Stimulated activated CD8-positive, alpha-beta memory T cell treated with anti-CD3 and anti-CD28 coated beads, Interleukin-7, amount 100 ng/mL, for 1 hour (primary cell): ENCODE results near the gene ZNF213.
"Not testable (repeated sequence)": the region's sequence is repeated elsewhere in the genome, so short reads cannot be mapped to it uniquely, and the experiment has no call there.

Experiments used
- DNase-seq, 2 donors: peaks; one replicate each; pipeline ENCODE4 v3.0.0-alpha.2; 2020; ENCODE audit warnings: low read depth in 2 of 2

ZNF213 gene

GRCh38 chr16:3129137-3130131 is 5.4 kb upstream of the ZNF213 start:
- peak; percentile 49 to 52 for DNase-seq

DNA sequence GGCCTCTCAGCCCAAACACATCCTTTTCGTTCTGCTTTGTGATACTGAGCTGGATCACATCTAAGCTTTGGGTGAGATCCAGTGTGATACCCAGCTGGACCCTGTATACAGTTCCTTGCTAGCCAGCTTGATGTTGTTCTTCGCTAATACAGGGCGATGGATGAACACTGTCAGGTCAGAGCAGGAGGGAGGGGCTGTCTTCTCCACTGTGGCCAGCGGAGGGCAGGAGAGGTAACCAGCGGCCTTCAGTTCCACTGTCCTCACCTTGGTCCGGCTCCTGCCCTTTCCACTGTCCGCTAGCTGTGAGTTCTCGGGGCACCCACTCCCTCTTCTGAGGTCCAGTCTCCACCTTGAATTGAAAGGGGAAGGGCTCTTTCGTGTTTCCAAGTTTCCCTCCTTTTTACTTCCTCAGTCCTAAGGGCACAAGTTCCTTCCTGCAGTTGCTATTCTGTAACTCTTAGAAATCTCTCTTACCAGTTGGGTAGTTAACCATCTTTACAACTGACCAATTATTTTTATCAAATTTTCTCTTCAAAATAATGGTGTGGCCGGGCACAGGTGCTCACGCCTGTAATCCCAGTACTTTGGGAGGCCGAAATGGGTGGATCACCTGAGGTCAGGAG is 3.0 kb upstream of the ZNF213 start:
- no peak for DNase-seq

- DNase-seq = no peak
These were observed 985 bp upstream of the ZNF213 start for GRCh38 chr16:3133844-3134243.

GRCh38 chr16:3135126-3135715 is 392 bp downstream of the ZNF213 start:
- DNase-seq = no peak

GRCh38 chr16:3137267-3137666 is 2.4 kb downstream of the ZNF213 start:
- no peak for DNase-seq

DNA sequence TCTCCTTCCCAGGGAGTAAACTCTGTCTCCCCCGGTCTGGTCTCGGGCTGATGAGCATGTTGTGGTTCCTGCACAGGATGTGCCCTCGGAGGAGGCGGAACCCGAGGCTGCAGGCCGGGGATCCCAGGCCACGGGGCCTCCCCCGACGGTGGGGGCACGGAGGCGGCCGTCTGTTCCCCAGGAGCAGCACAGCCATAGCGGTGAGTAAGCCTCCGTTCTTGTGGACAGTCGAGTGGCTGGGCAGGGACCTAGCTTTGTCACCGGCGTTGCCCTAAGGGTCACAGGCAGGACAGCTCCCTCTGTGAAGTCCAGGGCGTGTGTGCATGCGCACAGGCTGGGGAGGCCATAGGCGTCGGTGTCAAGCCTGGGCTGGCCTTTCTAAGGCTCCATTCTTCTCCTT is 3.5 kb downstream of the ZNF213 start:
- no peak for DNase-seq

GRCh38 chr16:3138823-3139426 is 4.1 kb downstream of the ZNF213 start:
- DNase-seq = no peak

- DNase-seq = not testable (repeated sequence)
These were observed 4.7 kb downstream of the ZNF213 start for GRCh38 chr16:3139561-3139960.

GRCh38 chr16:3140603-3141427 is 6.0 kb downstream of the ZNF213 start:
- no peak for DNase-seq

DNA sequence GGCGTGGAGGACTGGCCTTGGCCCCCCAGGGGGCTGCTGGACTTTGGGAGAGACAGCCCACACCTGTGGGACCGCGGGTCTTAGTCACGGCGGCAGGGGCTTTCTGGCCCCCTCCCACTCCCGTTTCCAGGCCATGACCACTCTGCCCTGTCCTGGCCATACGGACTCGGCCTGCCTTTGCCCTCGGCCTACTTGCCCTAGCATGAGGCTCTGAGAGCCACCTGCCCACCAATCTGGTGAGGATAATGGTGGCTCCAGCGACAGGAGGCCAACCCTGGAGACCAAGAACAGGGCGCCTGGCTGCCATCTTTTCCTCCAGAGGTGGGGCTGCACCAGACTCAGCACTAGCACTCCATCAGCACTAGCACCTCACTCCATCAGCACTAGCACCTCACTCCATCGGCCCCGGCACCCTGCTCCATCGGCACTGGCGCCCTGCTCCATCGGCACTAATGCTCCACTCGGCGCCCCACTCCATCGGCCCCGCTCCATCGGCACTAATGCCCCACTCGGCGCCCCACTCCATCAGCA is 7.0 kb downstream of the ZNF213 start:
- DNase-seq = no peak

- no peak for DNase-seq
These were observed 7.5 kb downstream of the ZNF213 start for GRCh38 chr16:3142327-3142726.

GRCh38 chr16:3142770-3143169 is 7.9 kb downstream of the ZNF213 start:
- no peak for DNase-seq

DNA sequence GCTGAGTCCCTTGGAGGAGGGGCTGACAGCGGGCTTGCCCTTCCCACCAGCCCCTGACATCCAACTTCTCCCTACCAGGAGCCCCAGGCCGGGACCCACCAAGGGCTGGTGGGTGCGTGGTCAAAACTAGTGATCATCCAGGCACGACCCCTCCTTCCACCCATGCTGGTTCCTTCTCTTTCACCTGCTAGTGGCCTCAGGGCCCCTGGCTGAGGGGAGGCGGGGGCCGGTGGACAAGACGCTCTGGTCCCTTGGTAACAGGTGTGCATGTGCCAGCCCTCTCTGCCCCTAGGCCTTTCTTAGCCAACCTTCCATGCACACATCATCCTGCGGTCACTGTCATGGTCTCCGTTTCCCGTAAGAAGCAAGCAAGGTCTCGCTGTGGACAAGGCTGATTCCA is 8.4 kb downstream of the ZNF213 start:
- DNase-seq = no peak

GRCh38 chr16:3143598-3144320 is 8.9 kb downstream of the ZNF213 start:
- DNase-seq = no peak

- DNase-seq = no peak
These were observed 9.6 kb downstream of the ZNF213 start for GRCh38 chr16:3144321-3144983.

- no peak for DNase-seq
These were observed 10.3 kb downstream of the ZNF213 start for GRCh38 chr16:3145151-3145550.

DNA sequence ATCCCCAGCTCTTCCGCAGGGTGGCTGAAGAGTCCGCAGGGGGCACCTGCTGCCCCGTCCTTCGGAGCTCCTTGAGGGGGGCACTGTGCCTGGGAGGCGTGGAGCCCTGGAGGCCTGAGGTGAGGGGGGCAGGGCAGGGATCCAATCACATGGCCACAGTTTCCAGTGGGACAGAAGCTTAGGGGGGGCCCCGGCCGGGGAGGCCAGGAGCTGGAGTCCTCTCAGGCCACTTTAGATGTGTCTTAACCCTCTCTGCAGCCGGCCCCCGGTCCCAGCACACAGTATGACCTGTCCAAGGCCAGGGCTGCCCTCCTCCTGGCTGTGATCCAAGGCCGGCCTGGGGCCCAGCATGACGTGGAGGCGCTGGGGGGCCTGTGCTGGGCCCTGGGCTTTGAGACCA is 10.8 kb downstream of the ZNF213 start:
- no peak for DNase-seq

DNA sequence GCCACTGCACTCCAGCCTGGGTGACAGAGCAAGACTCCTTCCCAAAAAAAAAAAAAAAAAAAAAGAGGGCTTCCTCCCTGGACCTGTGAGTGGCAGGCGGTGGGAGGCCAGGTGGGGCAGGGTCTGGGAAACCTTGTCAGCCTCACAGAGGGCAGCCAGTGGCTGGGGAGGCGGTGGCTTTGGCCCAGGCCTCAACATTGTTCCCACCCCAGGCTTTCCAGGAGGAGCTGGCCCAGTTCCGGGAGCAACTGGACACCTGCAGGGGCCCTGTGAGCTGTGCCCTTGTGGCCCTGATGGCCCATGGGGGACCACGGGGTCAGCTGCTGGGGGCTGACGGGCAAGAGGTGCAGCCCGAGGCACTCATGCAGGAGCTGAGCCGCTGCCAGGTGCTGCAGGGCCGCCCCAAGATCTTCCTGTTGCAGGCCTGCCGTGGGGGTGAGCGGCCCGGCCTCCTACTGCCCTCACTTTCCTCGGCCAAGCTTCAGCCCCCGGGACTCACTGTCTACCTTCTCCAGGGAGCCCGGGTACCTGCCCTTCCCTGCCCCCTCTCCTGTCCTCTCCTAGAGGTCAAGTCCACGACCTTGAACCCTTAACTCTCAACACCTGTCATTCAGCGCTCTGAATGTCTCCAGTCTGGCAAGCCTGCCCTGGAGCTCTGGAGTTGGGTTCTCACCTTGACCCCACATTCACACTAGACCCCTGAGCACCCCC is 12.4 kb downstream of the ZNF213 start:
- no peak for DNase-seq

DNA sequence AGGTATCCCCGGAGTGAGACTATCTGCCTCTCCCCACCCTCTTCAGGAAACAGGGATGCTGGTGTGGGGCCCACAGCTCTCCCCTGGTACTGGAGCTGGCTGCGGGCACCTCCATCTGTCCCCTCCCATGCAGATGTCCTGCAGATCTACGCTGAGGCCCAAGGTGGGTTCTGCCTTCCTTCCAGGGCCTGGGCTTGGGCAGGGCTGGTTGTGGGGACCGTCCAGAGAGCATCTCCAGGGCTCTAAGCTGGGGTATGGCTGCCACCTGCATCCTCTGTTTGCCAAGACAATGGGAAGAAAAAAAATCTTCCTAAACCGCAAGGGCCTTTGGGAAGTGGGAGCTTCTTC is 12.9 kb downstream of the ZNF213 start:
- no peak for DNase-seq
